Body of pancreas (tissue), 4 donors: ENCODE results near the gene HIVEP2. TPM values are rescaled to one million over a fixed set of nuclear protein-coding genes. Genes with fewer than 3 reads are reported as not detected.

Source experiments
- ATAC-seq: fragments of 150-250 bp; one replicate; pipeline ENCODE4 v1.9.1; 2016
- DNase-seq, 4 donors: peaks; one replicate each; pipeline ENCODE4 v3.0.0-alpha.2; 2019
- H3K27ac ChIP-seq, 4 donors: fragments of 200-600 bp; sonication (generic); 1 replicate in 3 of 4; 2 replicates in 1 of 4; pipeline versions ENCODE4 v1.5.1 to v1.6.1; 2016 to 2019; ENCODE audit warnings: mild to moderate bottlenecking in 1 of 4, mixed read lengths in 1 of 4, moderate library complexity in 1 of 4
- H3K27me3 ChIP-seq, 2 donors: fragments of 200-600 bp; sonication (generic); one replicate each; pipeline ENCODE4 v1.6.0; 2016; ENCODE audit warnings: mild to moderate bottlenecking in 1 of 2
- H3K36me3 ChIP-seq, 2 donors: fragments of 200-600 bp; sonication (generic); replicated peaks in 1 of 2; 2 replicates each; pipeline ENCODE4 v1.5.1; 2016; ENCODE audit warnings: low read depth in 2 of 2; ENCODE audit not compliant: insufficient read depth in 1 of 2
- H3K4me1 ChIP-seq: fragments of 200-600 bp; sonication (generic); one replicate; pipeline ENCODE4 v1.6.0; 2016
- H3K4me3 ChIP-seq, 2 donors: fragments of 200-600 bp; sonication (generic); 1 replicate in 1 of 2; 2 replicates in 1 of 2; pipeline ENCODE4 v1.5.1; 2016 to 2019
- H3K9me3 ChIP-seq, 3 donors: fragments of 200-600 bp; sonication (generic); 1 replicate in 2 of 3; 2 replicates in 1 of 3; pipeline ENCODE4 v1.5.1; 2016
- CTCF ChIP-seq, 7 experiments: fragments of 450-650 bp in 4 of 7; fragments of 200-600 bp in 3 of 7; sonication (generic) in 3 of 7; IDR thresholded peaks; one replicate each; pipeline ENCODE4 v1.5.1; 2016 to 2019; ENCODE audit warnings: antibody characterized with exemption in 7 of 7
- POLR2A ChIP-seq, 3 donors: fragments of 450-650 bp; IDR thresholded peaks; one replicate each; pipeline ENCODE4 v1.6.1; 2016; ENCODE audit warnings: antibody characterized with exemption in 3 of 3, mild to moderate bottlenecking in 2 of 3
- WGBS, 2 donors: methylation state at CpG; one replicate each; pipeline ENCODE4 v1.1.5; 2017; 5-methylcytosine and 5-hydroxymethylcytosine counted together
- intact Hi-C: fragments of 100-400 bp; cut with DNase I; formaldehyde crosslinking; loops from one replicate; pipeline ENCODE4 v1.15.1; 2023
- total RNA-seq, 2 donors: library from RNA; depleted of rRNA; stranded (reverse); fragments of >200 nt; gene quantifications; one replicate each; pipeline ENCODE4 v1.1.0, GENCODE V29; 2016

Gene HIVEP2
- total RNA-seq, 2 donors from 2014 or later: 11.2 to 16.5 TPM

- Histone ChIP-seq H3K4me3 (no peak overlapping the region), H3K9me3 (no peaks in the 10 kb centered on the region), H3K4me1 (no peaks in the 10 kb centered on the region), H3K27me3 (no peaks in the 10 kb centered on the region), H3K27ac (no peak overlapping the region), H3K36me3 (no peaks in the 10 kb centered on the region)
- intact Hi-C loops: no loop called here
- TF ChIP-seq POLR2A (IDR thresholded peaks at IDR 0.05): no peak
- TF ChIP-seq CTCF (IDR thresholded peaks at IDR 0.05): no peak
- 78 to 88% methylated on average over 4 of the region's 4 CpGs for WGBS, 2 donors
- no peak for ATAC-seq
- DNase-seq: no peak
Measured at GRCh38 chr6:142713959-142714358, 231.0 kb downstream of the HIVEP2 start.

GRCh38 chr6:142712231-142712630 lies 232.7 kb downstream of the HIVEP2 start:
- Histone ChIP-seq H3K9me3 (no peaks in the 10 kb centered on the region), H3K36me3 (no peaks in the 10 kb centered on the region), H3K4me1 (no peaks in the 10 kb centered on the region), H3K27ac (no peak overlapping the region), H3K4me3 (no peak overlapping the region), H3K27me3 (no peaks in the 10 kb centered on the region)
- no peak for ATAC-seq
- no peak for DNase-seq
- intact Hi-C loops: no loop called here
- WGBS, 2 donors: 77 to 93% methylated on average over 1 of the region's 1 CpG
- TF ChIP-seq POLR2A (IDR thresholded peaks at IDR 0.05) (no peak), CTCF (IDR thresholded peaks at IDR 0.05) (no peak)

- Histone ChIP-seq H3K36me3 (no peaks in the 10 kb centered on the region), H3K27ac (no peak overlapping the region), H3K4me3 (no peak overlapping the region), H3K4me1 (no peaks in the 10 kb centered on the region), H3K27me3 (no peaks in the 10 kb centered on the region), H3K9me3 (no peaks in the 10 kb centered on the region)
- no peak for ATAC-seq
- TF ChIP-seq CTCF (IDR thresholded peaks at IDR 0.05) (no peak), POLR2A (IDR thresholded peaks at IDR 0.05) (no peak)
- intact Hi-C loops: no loop called here
- 88 to 89% methylated on average over 2 of the region's 2 CpGs for WGBS, 2 donors
- DNase-seq: no peak
Measured at GRCh38 chr6:142708651-142709050, 236.3 kb downstream of the HIVEP2 start.

GRCh38 chr6:142707255-142707654 lies 237.7 kb downstream of the HIVEP2 start:
- H3K27me3 ChIP-seq: no peaks in the 10 kb centered on the region

More at GRCh38 chr6:142707255-142707654, 237.7 kb downstream of the HIVEP2 start:
- no peaks in the 10 kb centered on the region for H3K36me3 ChIP-seq
- TF ChIP-seq CTCF (IDR thresholded peaks at IDR 0.05) (no peak), POLR2A (IDR thresholded peaks at IDR 0.05) (no peak)
- no peaks in the 10 kb centered on the region for H3K4me1 ChIP-seq
- H3K9me3 ChIP-seq: no peaks in the 10 kb centered on the region
- no peak overlapping the region for H3K27ac ChIP-seq
- H3K4me3 ChIP-seq: no peak overlapping the region
- DNase-seq: no peak
- ATAC-seq: no peak
- 39 to 46% methylated on average over 2 of the region's 2 CpGs for WGBS, 2 donors
- intact Hi-C loops: no loop called here
